HG03342 (cell line): Measurements from ENCODE around the gene ALDH1A3.

Experiments used
- ATAC-seq: cut with Tn5 transposase; IDR thresholded peaks from one replicate; pipeline ENCODE4 v1.9.1; 2021; ENCODE audit warnings: mild to moderate bottlenecking, moderate library complexity; ENCODE audit not compliant: unreplicated experiment

ALDH1A3 gene

DNA sequence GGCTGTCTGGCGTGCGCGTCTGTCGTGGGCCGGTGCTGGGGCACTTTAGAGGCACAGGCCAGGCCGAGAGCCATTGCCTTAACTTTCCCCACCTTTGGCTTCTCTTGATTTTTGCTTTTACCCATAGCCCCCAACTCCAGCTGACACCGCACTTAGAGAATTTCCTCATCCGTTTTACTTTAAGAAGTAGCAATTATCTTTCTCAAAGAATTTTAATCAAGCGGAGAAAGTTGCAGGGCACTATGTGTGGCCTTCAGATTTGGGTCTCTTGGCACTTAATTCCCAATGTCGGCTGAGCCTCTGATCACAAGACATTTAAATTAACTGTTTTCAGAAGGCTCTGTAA is 1.2 kb downstream of the ALDH1A3 start:
- ATAC-seq = no peak

DNA sequence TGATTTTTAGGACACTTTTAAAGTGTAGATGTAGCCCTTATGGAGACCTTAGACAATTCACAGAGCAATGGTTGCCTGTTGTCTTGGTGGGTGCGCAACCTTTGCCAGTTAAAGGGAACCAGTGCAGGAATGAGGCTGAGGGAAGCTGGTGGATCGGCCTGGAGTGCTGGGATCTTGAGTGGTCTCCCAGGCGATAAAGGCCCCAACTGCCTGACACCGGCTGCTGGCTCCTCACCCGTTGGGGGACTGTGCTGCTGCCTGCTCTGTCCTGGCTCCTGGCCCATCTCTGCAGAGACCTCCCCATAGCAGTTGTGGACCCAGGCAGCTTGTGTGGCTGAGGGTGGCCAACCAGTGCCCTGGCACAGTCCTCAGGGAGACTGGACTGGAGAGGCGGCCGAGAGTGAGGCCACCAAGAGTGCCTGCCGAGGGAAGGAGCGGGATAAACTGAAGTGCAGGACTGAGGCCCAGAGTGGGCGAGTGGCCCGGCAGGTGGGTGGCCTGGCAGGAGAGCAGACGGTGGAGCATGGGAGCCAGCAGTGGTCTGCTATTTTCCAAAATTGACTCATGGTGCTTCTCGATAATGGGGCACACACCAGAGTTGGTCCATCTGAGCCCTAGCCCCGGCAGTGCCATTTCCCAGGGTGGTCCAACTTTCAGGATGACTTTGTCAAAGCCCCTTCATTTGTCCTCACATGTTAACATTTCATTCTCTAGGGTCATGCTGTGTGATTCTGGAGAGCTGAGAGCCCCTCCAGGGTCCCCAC is 2.1 kb downstream of the ALDH1A3 start:
- no peak for ATAC-seq

DNA sequence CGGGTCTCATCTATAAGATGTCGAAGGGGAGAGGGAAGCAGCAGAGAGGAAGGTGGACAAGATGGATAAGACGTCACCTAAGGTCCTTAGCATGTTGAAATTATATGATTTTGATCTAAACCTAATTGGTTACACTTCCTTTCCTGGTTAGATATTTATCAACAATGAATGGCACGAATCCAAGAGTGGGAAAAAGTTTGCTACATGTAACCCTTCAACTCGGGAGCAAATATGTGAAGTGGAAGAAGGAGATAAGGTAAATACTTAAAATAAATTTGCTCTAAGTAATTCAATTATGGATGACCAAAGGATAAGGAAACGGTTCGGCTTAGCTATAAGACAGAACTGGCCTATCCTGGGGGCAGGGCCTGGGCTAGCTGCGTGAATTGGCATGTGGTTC is 5.5 kb downstream of the ALDH1A3 start:
- no peak for ATAC-seq

GRCh38 chr15:100885811-100886210 is 6.2 kb downstream of the ALDH1A3 start:
- ATAC-seq = no peak

GRCh38 chr15:100887211-100887913 is 7.7 kb downstream of the ALDH1A3 start:
- no peak for ATAC-seq

DNA sequence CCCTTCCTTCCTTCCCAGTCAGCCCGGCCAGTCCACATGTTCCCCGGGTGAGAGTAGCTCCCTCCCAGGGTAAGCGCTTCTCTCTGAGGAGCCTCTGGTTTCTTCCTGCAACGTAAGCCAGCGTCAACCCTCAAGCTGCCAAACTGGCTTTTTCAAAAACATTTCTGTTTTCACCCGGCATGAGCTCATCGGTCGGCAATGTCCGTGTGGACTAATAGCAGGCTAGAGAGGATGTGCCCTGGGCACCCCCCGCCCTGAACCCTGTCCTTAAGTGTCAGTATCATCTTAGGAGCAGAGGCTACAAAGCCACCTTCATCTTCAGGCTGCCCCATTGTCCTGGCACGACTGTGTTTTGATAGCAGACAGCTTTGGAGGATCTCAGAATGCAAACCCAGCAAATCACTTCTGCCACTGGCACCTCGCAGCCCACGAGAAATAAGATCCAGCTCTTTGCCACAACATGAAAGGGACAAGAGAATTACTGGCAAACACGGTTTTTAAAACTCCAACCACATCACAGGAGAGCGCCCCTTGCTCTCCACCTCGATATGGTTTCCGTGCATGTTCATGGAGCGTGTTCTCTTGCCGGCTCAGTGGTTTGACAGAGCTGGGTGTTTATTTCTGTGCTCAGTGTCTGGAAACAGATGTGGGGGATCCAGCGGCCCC is 9.9 kb downstream of the ALDH1A3 start:
- ATAC-seq = no peak

DNA sequence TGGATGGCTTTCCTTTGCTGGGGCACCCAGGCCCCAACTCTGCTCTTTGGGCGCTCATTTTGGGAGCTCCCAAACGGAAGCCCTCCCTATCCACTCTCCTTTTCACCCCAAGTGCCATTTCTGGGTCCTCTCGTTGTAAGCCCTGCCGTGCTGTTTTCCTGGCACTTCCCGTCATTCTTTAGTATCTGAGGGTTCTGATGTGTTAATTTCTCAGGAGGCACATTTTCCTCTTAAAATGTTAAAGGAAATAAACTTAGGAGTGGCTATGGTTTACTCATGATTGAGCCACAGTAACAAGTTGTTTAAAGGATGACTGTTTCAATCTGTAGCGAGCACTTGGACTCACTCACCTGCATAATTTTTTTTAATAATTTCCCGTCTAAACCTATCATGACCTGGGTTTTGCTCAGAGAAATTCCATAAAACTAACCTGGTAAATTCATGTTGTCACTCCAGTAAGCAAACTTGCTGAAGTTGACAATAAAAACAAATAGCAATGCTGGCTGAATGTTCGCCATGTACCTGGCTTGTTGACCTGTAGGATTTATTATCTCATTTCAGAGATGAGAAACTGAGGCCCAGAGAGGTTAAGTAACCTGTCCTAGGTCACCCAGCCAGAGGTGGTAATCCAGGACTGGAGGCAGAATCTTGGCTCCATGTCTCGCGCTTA is 10.6 kb downstream of the ALDH1A3 start:
- no peak for ATAC-seq

- no peak for ATAC-seq
Measured at GRCh38 chr15:100890850-100891249, 11.2 kb downstream of the ALDH1A3 start.

GRCh38 chr15:100891307-100892012 is 11.8 kb downstream of the ALDH1A3 start:
- ATAC-seq = no peak

DNA sequence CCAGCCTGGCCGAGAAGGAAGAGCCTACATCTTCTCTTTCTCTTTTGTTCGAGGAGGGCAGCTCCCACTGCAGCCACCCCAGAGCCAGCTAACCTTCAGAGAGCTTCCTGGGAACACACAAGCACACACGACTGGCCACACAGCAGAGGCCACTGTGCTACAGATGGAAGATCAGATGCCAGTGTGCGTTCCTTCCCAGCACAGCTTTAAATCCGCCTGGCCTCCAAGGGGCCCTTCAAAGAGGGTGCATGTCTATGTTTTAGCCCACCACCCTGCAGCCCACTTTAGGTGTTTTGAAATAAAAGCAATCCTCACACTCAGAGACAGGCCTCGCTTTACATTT is 12.4 kb downstream of the ALDH1A3 start:
- ATAC-seq = no peak

GRCh38 chr15:100893261-100893963 is 13.8 kb downstream of the ALDH1A3 start:
- no peak for ATAC-seq

DNA sequence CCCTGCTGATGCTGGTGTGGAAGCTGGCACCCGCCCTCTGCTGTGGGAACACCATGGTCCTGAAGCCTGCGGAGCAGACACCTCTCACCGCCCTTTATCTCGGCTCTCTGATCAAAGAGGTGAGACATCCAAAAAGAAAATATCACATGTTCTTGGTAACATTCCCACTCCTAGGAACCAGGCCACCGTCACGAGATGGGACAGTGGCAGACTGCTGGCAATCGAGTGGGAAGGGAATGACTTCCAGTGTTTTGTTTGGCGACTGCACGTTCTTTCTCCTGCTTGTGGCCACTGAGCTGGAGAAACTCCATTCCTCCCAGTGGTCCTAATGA is 14.3 kb downstream of the ALDH1A3 start:
- ATAC-seq = no peak

GRCh38 chr15:100895721-100896120 is 16.1 kb downstream of the ALDH1A3 start:
- ATAC-seq = no peak

- ATAC-seq = no peak
Measured at GRCh38 chr15:100897221-100898151, 17.9 kb downstream of the ALDH1A3 start.

- ATAC-seq = no peak
Measured at GRCh38 chr15:100898152-100898490, 18.5 kb downstream of the ALDH1A3 start.

DNA sequence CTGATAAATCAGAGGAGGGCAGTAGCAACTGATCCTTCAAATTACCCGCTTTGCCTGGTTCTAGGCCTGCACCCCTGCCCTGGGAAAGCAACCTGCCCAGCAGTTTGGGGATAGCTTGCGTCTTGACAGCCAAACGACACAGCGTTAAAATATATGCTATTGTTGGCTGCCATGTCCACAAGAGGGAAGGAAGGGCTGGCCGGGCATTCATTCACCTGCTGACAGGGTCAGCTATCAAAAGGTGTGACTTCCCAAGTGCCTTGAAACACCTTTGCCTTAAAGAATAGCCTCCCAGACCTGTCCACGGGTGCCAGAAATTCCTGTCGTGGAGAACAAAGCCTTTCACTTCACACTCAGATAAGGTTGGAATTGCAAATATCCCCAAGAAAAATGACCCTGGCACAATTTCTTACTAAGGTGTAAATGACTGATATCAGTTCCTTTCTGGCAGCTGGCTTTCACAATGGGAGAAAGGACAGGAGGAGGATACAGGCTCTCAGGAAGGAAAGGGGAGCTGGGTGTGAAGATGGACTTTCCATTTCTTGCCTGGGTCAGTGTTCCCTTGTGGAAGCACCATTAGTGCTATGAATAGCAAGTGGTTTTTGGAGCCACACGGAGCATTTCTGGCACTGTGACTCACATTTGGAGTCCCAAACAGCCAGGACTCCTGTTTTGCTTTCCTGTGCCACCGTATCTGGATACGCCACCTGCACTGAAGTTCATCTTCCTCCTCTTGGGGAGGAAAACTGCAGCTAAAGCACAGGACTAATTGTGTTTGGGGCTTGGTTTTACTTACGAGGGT is 19.2 kb downstream of the ALDH1A3 start:
- no peak for ATAC-seq

GRCh38 chr15:100899601-100900000 is 20.0 kb downstream of the ALDH1A3 start:
- ATAC-seq = no peak

DNA sequence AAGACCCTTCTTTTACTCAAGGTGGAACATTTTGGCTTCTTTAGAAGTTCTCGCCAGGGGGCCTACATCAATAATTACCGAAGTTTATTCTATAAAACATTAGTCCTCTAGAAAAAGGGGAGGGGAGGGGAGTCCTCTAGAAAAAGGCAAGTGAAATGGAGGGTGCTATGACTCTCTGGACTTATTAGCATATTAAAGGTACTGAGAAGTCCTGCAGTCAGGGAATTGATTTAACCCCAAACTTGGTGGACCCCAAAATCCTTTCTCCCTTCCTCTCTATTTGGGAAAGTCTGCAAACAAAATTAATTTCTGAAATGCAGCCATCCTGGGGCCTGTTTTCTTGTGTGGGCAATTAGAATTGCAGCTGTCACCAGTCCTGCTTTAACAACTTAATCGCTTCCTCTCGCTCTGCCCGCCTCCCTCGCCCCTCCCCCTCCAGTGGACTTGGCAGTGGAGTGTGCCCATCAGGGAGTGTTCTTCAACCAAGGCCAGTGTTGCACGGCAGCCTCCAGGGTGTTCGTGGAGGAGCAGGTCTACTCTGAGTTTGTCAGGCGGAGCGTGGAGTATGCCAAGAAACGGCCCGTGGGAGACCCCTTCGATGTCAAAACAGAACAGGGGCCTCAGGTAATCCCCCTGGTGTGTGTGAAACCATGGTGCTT is 20.6 kb downstream of the ALDH1A3 start:
- ATAC-seq = no peak
